Smooth muscle cell of the pulmonary artery (primary cell): ENCODE data around the gene IGFALS. TPM values are rescaled to one million over a fixed set of nuclear protein-coding genes. Genes with fewer than 3 reads are reported as not detected.

ENCODE experiments used
- total RNA-seq: library from RNA; depleted of rRNA; stranded (reverse); fragments of >200 nt; gene quantifications from 2 replicates; pipeline ENCODE4 v1.2.3, GENCODE V29; 2014

Gene IGFALS
- total RNA-seq = 0.17 TPM in 1 of 2 replicates, not detected in the other

DNA sequence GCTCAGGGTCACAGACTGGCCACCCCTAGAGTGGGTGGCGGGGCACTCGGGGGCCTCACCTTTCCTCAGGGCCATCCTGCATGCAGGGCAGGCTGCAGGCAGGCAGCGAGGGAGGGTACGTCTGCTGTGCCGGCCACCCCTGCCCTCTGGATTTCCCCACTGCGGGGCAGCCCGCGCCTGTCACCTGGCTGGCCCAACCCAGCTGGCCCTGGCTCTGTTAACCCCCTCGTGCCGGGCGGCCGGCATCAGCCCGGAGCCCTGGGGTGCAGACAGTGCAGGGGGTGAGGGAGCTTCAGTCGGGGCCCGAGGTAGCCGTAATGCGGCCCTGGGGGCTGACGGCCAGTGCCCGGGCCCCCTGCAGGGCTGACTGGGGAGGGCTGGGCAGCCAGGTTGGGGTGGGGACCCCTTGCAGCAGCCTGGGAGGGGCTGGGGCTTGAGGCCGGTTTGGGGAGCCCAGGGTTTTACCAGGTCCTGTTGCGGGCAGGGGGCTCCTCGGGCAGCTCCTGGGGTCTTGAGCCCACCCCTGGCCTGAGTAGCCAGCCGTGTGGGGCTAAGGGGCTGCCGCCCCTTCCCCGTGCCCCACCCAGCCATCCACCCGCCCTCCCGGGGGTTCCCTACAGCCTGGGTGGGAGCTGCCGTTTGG, at the start of gene IGFALS:
TSS of gene IGFALS (minus strand) at position 128 of the 643 bp plus-strand sequence. CDS start at position 75, 53 bp downstream.

GRCh38 chr16:1826691-1827573, 33.4 kb upstream of the IGFALS start, which contains the start of the genes FAHD1 and HAGH:
Gene FAHD1 (plus strand): TSS chr16:1827206. CDS start chr16:1827239, 33 bp downstream.
Gene HAGH (minus strand): TSS chr16:1826825. CDS start chr16:1826787, 38 bp downstream.

DNA sequence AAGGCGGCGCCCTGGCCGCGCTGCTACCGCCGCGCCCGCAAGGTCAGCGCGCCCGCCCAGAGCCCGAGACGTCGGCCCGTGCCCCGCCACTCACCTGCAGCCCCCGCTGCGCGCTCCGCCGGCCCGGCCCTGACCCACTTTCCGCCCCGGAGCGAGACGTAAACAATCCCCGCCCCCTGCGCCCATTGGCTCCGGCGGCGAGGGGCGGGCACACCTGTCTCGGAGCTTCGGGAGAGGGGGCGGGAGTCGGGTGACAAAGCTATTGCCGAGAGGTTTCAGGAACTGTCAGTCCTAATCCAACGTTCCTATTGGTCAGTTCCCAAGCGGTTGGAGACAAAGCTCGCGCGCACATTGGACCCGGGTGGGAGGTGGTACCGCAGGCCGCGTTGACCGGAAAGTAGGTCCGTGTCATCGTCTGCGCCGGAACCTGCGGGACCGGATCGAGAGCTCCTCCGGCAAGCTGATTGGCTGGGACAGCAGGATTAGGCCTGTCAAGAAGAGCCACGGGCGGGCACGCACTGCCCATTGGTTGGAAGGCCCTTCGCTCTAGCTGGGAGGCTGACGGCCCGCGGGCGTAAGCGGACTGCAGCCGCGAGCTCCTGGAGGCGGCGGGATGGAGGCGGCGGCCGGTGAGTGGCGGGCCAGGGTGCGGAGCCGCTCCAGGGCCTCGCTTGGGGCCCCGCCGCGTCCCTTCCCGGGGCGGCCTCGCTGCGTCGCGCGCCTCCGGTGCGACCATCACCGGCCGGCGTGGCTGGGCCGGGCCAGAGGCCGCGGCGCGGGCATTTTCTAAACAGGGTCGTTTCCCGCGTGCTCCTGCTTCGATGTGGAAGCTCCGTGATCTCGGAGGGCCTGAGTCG, 10.9 kb downstream of the IGFALS start, which contains the start of the genes NUBP2 and SPSB3:
TSS of gene NUBP2 (plus strand) at position 553 of the 857 bp plus-strand sequence. CDS start at position 614, 61 bp downstream.
TSS of gene SPSB3 (minus strand) at position 164 of the 857 bp plus-strand sequence. CDS start 1,088 bp downstream, outside the sequence.

GRCh38 chr16:1772908-1773702, 20.4 kb downstream of the IGFALS start, which contains the start of gene MRPS34:
Gene MRPS34 (minus strand): TSS chr16:1773134. CDS start chr16:1773119, 15 bp downstream.

GRCh38 chr16:1772362-1772907, 21.1 kb downstream of the IGFALS start, which contains the start of gene EME2:
Gene EME2 (plus strand): TSS chr16:1772810. CDS start chr16:1773228, 418 bp downstream.

DNA sequence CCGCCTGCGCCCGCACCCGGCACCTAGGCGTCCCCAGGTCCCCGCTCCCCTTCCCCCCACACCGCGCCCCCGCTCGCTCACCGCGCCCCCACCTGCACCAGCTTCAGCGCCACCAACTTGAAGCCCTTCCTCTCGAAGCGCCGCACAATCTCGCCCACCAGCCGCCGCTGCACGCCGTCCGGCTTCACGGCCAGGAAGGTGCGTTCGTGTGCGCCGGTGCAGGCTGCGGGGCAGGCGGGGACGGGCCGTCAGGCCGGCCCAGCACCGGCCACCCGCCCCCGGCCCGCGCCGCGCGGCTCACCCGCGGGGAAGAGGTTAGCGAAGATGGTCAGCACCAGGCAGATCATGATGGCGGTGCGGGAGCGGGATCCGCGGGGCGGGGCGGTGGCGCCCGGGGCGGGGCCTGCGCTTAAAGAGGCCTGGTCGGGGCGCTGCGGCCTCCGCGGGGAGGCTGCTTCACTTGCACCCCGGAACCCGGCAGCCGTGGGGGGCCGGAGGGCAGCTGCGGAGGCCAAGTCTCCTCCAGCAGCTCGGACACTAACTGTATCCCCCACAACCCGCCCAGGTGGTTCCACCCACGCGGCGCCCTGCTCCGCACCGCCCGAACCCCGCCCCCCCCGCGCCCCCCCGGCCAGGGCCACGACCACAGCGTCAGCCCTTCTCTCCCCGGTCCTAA, 22.2 kb downstream of the IGFALS start, which contains the start of gene NME3:
TSS of gene NME3 (minus strand) at position 356 of the 676 bp plus-strand sequence. CDS start at position 347, 9 bp downstream.

Other genes with a start within 250 kb of the IGFALS start
- 40.2 and 47.0 TPM in 2 replicates for gene IFT140, start 181.6 kb downstream of the IGFALS start, total RNA-seq
- gene CRAMP1, start 181.3 kb downstream of the IGFALS start, total RNA-seq = 8.7 and 10.2 TPM in 2 replicates
- gene JPT2, start 115.4 kb downstream of the IGFALS start, total RNA-seq = 32.5 and 36.1 TPM in 2 replicates
- 34.4 and 48.0 TPM in 2 replicates for gene MAPK8IP3, start 87.5 kb downstream of the IGFALS start, total RNA-seq
- 45.3 and 61.7 TPM in 2 replicates for gene NME3, start 22.2 kb downstream of the IGFALS start, total RNA-seq
- gene EME2, start 20.9 kb downstream of the IGFALS start, total RNA-seq = 8.5 and 15.9 TPM in 2 replicates
- gene MRPS34, start 20.6 kb downstream of the IGFALS start, total RNA-seq = 42.2 and 57.1 TPM in 2 replicates
- gene SPSB3, start 11.1 kb downstream of the IGFALS start, total RNA-seq = 30.7 and 34.6 TPM in 2 replicates
- gene NUBP2, start 10.7 kb downstream of the IGFALS start, total RNA-seq = 43.3 and 54.7 TPM in 2 replicates
- gene HAGH, start 33.1 kb upstream of the IGFALS start, total RNA-seq = 50.2 and 86.0 TPM in 2 replicates
- gene FAHD1, start 33.5 kb upstream of the IGFALS start, total RNA-seq = 59.8 and 96.2 TPM in 2 replicates
- not detected in 2 replicates for gene MEIOB, start 78.5 kb upstream of the IGFALS start, total RNA-seq
- gene HS3ST6, start 124.7 kb upstream of the IGFALS start, total RNA-seq = not detected in 2 replicates
- gene MSRB1, start 149.5 kb upstream of the IGFALS start, total RNA-seq = 5.0 and 7.1 TPM in 2 replicates
- gene RPL3L, start 161.0 kb upstream of the IGFALS start, total RNA-seq = 0.07 TPM in 1 of 2 replicates, not detected in the other
- 123 and 126 TPM in 2 replicates for gene NDUFB10, start 165.8 kb upstream of the IGFALS start, total RNA-seq
- 1,723 and 1,779 TPM in 2 replicates for gene RPS2, start 171.1 kb upstream of the IGFALS start, total RNA-seq
- gene RNF151, start 173.2 kb upstream of the IGFALS start, total RNA-seq = not detected in 2 replicates
- 43.1 and 56.3 TPM in 2 replicates for gene TBL3, start 178.3 kb upstream of the IGFALS start, total RNA-seq
- not detected in 2 replicates for gene NOXO1, start 187.8 kb upstream of the IGFALS start, total RNA-seq
- 8.1 and 15.1 TPM in 2 replicates for gene GFER, start 190.5 kb upstream of the IGFALS start, total RNA-seq
- gene SYNGR3, start 196.3 kb upstream of the IGFALS start, total RNA-seq = 4.0 and 12.5 TPM in 2 replicates
- 16.4 and 29.0 TPM in 2 replicates for gene ZNF598, start 216.1 kb upstream of the IGFALS start, total RNA-seq
- 0.85 and 1.0 TPM in 2 replicates for gene NPW, start 226.1 kb upstream of the IGFALS start, total RNA-seq
- gene NHERF2, start 233.2 kb upstream of the IGFALS start, total RNA-seq = 66.8 and 76.2 TPM in 2 replicates